Measurements from ENCODE around the gene FAXDC2.

Gene FAXDC2

DNA sequence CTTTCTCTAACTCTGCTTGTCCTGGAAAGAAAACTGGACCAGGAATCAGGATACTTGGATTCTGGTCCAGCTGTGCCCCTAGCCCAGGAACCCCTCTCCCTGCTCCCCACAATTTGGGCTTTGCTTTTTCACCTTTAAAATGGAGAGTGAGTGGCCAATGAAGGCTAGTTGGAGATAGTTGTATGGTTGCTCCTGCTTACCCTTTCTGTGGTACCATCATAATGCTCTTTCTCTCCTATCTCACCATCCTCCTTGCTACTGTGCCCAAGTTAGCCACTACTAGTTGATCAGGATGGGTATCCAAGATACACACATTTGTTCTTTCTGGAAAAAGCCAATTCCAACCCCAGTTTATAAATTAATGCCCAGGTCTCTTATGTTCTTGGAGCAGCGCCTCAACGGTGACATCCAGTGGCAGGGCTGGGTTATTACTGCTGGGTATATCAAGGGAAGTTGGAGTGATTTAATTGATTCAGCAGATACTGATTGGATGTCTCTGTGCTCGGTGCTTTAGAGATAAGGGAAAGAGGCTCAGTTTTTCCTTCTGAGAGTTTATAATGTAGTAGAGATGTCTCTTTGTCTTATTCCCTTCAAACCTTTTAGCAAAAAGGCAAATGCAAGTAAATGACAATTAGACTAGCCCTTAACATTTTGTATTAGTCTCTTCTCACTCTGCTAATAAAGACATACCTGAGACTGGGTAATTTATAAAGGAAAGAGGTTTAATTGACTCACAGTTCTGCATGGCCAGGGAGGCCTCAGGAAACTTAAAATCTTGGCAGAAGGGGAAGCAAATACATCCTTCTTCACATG, 38.5 kb downstream of the FAXDC2 start:
- TF ChIP-seq, protein P1, sequence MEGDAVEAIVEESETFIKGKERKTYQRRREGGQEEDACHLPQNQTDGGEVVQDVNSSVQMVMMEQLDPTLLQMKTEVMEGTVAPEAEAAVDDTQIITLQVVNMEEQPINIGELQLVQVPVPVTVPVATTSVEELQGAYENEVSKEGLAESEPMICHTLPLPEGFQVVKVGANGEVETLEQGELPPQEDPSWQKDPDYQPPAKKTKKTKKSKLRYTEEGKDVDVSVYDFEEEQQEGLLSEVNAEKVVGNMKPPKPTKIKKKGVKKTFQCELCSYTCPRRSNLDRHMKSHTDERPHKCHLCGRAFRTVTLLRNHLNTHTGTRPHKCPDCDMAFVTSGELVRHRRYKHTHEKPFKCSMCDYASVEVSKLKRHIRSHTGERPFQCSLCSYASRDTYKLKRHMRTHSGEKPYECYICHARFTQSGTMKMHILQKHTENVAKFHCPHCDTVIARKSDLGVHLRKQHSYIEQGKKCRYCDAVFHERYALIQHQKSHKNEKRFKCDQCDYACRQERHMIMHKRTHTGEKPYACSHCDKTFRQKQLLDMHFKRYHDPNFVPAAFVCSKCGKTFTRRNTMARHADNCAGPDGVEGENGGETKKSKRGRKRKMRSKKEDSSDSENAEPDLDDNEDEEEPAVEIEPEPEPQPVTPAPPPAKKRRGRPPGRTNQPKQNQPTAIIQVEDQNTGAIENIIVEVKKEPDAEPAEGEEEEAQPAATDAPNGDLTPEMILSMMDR (IDR thresholded peaks at IDR 0.05): peak; percentile 84
- Mint-ChIP-seq H3K27me3 (ENCODE audit: low read depth, poor library complexity) (no peaks in the 10 kb centered on the region), H3K36me3 (ENCODE audit: low read depth) (peaks cover 69% of the 10 kb centered on the region), H3K4me1 (no peaks in the 10 kb centered on the region), H3K9me3 (no peaks in the 10 kb centered on the region), H3K4me3 (no peak overlapping the region), H3K27ac (no peak overlapping the region)
- DNase-seq: peak; percentile 56

DNA sequence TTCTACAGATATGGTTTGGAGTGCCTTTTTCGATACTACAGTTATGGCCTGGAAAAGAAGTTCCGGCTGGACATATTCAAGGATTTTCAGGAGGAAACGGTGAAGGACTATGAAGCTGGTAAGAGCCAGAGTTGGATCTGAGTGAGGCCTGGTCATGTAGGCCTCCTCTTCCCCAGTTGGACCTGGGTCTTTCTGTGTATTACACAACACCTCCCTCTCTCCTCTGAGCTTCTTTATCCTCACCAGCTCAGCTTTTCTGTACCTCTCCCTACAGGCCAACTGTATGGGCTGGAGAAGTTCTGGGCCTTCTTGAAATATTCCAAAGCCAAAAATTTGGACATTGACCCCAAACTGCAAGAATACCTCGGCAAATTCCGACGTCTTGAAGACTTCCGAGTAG, 39.2 kb downstream of the FAXDC2 start:
- H3K9me3 Mint-ChIP-seq: no peaks in the 10 kb centered on the region
- H3K27ac Mint-ChIP-seq: peak overlapping the region; percentile 91
- peaks cover 69% of the 10 kb centered on the region for H3K36me3 Mint-ChIP-seq (ENCODE audit: low read depth)
- H3K27me3 Mint-ChIP-seq (ENCODE audit: low read depth, poor library complexity): no peaks in the 10 kb centered on the region
- TF ChIP-seq, protein P1 (IDR thresholded peaks at IDR 0.05): no peak
- no peak for DNase-seq
- no peak overlapping the region for H3K4me3 Mint-ChIP-seq
- no peaks in the 10 kb centered on the region for H3K4me1 Mint-ChIP-seq

DNA sequence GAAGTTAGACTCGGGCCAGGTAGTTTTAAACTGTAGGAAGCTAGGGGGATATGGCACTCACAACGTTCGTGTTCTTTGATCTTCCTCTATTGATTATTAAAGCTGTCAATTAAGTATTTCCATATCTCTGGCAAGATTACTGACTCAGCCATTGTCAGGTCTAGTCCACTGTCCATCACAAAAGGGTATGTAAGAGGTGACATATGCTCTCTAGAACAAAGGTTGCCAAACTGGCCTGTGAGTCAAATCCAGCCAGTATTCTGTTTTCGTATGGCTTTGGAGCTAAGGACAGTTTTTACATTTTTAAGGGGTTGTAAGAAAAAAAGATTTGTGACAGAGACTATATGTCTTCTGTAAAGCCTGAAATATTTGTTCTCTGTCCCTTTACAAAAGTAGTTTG, 44.2 kb downstream of the FAXDC2 start:
- no peak overlapping the region for H3K27ac Mint-ChIP-seq
- peaks cover 71% of the 10 kb centered on the region for H3K36me3 Mint-ChIP-seq (ENCODE audit: low read depth)
- no peak overlapping the region for H3K4me3 Mint-ChIP-seq
- H3K27me3 Mint-ChIP-seq (ENCODE audit: low read depth, poor library complexity): no peaks in the 10 kb centered on the region
- H3K4me1 Mint-ChIP-seq: peaks cover 2% of the 10 kb centered on the region
- TF ChIP-seq, protein P1 (IDR thresholded peaks at IDR 0.05): no peak
- no peaks in the 10 kb centered on the region for H3K9me3 Mint-ChIP-seq
- DNase-seq: no peak

DNA sequence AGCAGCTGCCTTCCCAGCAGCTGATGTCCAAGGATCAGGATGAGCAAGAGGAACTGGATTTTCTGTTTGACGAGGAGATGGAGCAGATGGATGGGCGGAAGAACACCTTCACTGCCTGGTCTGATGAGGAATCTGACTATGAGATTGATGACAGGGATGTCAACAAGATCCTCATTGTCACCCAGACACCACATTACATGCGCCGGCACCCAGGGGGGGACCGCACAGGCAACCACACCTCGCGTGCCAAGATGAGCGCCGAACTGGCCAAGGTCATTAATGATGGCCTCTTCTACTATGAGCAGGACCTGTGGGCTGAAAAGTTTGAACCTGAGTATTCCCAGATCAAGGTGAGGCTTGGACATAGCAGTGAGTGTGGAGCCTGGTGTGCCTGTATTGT, 48.4 kb downstream of the FAXDC2 start:
- H3K9me3 Mint-ChIP-seq: no peaks in the 10 kb centered on the region
- TF ChIP-seq, protein P1 (IDR thresholded peaks at IDR 0.05): no peak
- peaks cover 5% of the 10 kb centered on the region for H3K4me1 Mint-ChIP-seq
- H3K4me3 Mint-ChIP-seq: no peak overlapping the region
- peaks cover 85% of the 10 kb centered on the region for H3K36me3 Mint-ChIP-seq (ENCODE audit: low read depth)
- DNase-seq: no peak
- H3K27me3 Mint-ChIP-seq (ENCODE audit: low read depth, poor library complexity): no peaks in the 10 kb centered on the region
- H3K27ac Mint-ChIP-seq: peak overlapping the region; percentile 6

DNA sequence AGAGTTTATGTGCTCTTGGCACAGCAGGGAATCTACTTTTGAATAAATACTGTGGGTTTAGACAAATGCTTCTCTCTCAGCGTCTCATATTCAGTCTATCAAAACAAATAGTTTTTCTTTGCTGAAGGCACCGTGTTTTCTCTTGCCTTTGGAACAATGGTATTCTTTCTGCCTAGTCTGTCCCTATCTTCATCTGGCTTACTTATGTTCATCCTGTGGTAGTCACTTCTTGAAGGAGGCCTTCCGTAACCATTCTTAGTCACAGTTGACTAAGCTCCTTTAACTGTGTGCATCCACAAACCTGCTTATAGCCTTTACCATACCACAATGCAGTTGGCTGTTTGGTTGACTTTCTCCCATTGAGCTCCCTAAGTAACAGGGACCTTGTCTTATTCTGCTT, 49.3 kb downstream of the FAXDC2 start:
- H3K36me3 Mint-ChIP-seq (ENCODE audit: low read depth): peaks cover 86% of the 10 kb centered on the region
- no peak overlapping the region for H3K27ac Mint-ChIP-seq
- H3K9me3 Mint-ChIP-seq: no peaks in the 10 kb centered on the region
- no peak for DNase-seq
- no peaks in the 10 kb centered on the region for H3K27me3 Mint-ChIP-seq (ENCODE audit: low read depth, poor library complexity)
- peaks cover 5% of the 10 kb centered on the region for H3K4me1 Mint-ChIP-seq
- TF ChIP-seq, protein P1 (IDR thresholded peaks at IDR 0.05): no peak
- H3K4me3 Mint-ChIP-seq: no peak overlapping the region

- TF ChIP-seq, protein P1 (IDR thresholded peaks at IDR 0.05): no peak
- Mint-ChIP-seq H3K4me3 (no peak overlapping the region), H3K4me1 (peaks cover 5% of the 10 kb centered on the region), H3K9me3 (no peaks in the 10 kb centered on the region), H3K27ac (no peak overlapping the region), H3K27me3 (ENCODE audit: low read depth, poor library complexity) (no peaks in the 10 kb centered on the region), H3K36me3 (ENCODE audit: low read depth) (peaks cover 81% of the 10 kb centered on the region)
- DNase-seq: no peak
Observed at GRCh38 chr5:154800582-154800981, 49.8 kb downstream of the FAXDC2 start.
